SKM-1 treated with dmso at 0.1 percent for 144 hours (cell line): ENCODE measurements around the gene CCDC170.
A peak's percentile ranks its signal among the peaks of the same experiment; 100 is the strongest.
"Not testable (repeated sequence)": the region's sequence is repeated elsewhere in the genome, so short reads cannot be mapped to it uniquely, and the experiment has no call there.

Experiments used
- DNase-seq: peaks from one replicate; lab custom pipeline; 2025; ENCODE audit not compliant: unreplicated experiment; lab: John Stamatoyannopoulos, UW

CCDC170 gene

GRCh38 chr6:151493161-151493803 lies 535 bp upstream of the CCDC170 start:
- no peak for DNase-seq

DNA sequence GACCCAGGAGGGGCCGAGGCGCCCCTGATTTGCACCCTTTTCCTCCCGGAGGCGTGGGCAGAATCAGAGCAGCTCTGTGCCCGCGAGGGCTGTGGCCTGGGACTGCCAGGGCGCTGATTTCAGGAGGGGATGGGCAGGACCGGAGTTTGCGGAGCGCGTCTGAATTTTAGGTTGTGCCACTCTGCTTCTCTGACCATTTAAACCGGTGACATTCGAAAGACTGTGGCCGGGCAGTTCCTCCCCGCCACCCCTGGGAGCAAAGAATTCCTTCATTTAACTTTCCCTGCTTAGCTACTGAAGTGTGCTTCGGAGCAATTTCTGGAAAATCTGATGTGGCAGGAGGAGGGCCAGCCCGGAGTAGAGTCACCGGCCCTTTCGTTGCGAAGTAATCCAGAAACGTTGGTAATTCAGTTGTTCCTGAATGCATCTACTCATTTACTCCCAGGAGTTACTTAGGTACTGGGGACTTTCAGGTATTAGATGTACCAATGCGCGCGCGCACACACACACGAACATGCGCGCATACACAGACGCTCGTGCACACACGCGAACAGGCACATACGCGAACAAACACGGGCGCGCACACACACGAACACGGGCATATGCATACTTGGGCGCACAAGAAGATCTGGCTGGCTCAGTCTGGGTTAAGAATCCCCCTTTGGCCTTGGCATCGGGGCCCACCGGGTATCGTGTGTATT lies 568 bp downstream of the CCDC170 start:
- no peak for DNase-seq

GRCh38 chr6:151494936-151495320 lies 1.1 kb downstream of the CCDC170 start:
- no peak for DNase-seq

GRCh38 chr6:151495380-151495779 lies 1.6 kb downstream of the CCDC170 start:
- DNase-seq = no peak

GRCh38 chr6:151497905-151498304 lies 4.1 kb downstream of the CCDC170 start:
- DNase-seq = peak; percentile 71

DNA sequence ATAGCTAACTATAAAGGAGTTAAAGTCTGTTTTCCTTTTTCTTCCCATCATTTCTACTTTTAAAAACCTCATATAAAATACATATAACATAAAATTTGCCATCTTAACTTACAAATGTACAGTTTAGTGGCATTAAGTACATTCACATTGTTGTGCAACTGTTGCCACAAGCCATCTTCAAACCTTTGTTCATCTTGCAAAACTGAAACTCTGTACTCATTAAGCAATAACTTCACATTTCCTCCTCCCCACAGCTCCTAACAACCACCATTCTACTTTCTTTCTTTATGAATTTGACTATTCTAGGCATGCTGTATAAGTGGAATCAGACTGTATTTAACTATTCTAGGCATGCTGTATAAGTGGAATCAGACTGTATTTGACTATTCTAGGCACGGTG lies 4.5 kb downstream of the CCDC170 start:
- peak; percentile 90 for DNase-seq

- no peak for DNase-seq
Measured at GRCh38 chr6:151499551-151499950, 5.7 kb downstream of the CCDC170 start.

DNA sequence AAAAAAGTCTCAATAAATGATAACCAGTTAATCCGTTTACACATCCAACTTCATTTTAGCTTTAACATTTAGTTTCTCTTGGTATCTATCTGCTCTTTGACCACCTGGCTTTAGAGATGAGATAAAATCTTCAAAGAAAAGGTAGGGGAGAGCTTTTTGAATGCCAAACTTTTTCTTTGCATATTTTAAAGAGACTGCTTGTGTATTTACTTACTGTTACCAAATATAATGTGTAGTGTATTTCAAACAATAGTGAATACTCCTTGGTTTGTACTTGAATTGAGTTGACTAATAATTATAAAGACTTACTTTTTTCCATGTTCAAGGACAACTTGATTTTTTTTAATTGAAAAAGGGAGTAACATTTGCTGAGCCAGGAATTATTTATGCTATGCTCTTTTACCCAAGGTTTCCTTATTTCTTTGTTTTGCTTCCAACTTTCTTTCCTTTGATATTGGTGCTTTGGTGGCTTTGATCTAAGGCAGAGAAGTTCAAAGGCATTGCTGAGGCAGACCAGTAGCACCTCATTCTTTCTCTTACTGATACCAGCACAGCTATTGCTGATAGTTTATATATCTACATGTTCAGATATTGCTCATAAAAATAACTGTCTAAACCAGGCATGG lies 7.8 kb downstream of the CCDC170 start:
- no peak for DNase-seq

- no peak for DNase-seq
Measured at GRCh38 chr6:151502499-151502898, 8.7 kb downstream of the CCDC170 start.

- no peak for DNase-seq
Measured at GRCh38 chr6:151506761-151507160, 12.9 kb downstream of the CCDC170 start.

GRCh38 chr6:151509048-151509447 lies 15.2 kb downstream of the CCDC170 start:
- DNase-seq = no peak

GRCh38 chr6:151512481-151512880 lies 18.7 kb downstream of the CCDC170 start:
- DNase-seq = peak; percentile 86

GRCh38 chr6:151514000-151514730 lies 20.3 kb downstream of the CCDC170 start:
- DNase-seq = peak; percentile 70

- DNase-seq = not testable (repeated sequence)
Measured at GRCh38 chr6:151518992-151519391, 25.2 kb downstream of the CCDC170 start.

- no peak for DNase-seq
Measured at GRCh38 chr6:151523034-151523433, 29.2 kb downstream of the CCDC170 start.

DNA sequence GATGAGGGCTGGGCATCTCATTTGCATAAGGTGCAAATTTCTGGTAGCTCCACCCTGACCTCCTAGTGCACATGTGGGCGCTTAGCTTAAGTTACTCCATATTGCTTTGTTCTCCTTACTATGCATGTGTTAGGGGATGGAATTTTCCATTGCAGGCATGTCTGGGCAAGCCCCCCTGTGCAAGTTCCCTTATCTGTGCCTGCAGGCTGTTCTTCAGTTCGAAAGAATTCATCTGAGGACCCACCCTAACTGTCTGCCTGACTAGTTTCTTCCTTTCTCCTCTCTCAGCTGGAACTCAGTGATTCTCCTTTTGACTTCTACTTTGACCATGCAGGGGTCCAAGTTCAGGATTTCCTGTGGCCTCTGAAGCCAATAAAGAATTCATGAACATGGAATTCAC lies 30.2 kb downstream of the CCDC170 start:
- no peak for DNase-seq

DNA sequence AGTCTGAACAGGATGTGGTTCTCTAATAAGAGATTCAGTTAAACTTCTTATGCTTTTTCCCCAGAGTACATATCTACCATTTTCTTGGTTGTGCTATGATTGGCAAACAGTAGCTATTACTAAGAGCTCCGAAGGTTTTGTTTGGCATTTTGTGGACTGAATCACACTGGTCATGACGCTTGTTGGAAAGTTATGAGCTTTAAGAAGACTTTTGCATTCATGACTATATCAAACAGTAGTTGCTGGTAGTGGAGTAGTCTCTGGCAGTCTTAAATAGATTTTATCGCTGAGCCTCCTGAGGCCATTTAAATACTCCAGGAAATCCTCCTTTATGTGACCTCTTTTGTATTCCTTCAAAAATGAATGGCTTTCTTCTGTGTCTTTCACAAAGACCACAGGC lies 40.8 kb downstream of the CCDC170 start:
- DNase-seq = no peak

DNA sequence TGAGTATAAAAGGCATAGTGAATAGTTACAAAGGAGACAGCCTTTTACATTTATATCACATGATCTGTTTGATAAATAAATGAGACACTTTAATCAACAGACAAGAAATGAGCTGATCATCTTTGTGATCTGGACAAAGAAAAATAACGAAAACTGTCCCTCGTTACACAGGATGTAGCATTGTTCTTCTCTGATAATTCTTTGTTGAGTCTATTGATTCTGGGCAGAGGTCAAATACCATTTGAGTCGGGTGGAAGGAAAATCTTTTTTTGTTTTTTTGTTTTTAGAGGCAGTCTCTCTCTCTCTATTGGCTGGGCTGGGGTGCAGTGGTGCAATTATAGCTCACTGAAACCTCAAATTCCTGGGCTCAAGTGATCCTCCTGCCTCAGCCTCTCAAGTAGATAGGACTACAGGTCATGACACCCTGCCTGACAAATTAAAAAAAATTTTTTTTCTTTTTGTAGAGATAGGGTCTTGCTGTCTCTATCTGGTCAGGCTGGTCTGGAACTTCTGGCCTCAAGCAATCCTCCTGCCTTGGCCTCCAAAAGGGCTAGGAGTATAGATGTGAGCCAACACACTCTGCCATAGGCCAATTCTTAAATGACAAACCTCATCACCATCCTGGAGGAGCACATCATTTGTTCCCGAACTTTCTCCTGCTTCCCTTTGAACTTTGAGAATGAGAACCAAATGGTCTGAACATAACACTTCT lies 41.8 kb downstream of the CCDC170 start:
- no peak for DNase-seq

GRCh38 chr6:151536188-151536479 lies 42.3 kb downstream of the CCDC170 start:
- no peak for DNase-seq

- no peak for DNase-seq
Measured at GRCh38 chr6:151537556-151537955, 43.7 kb downstream of the CCDC170 start.
